ENCODE measurements around the gene TFPI. TPM values are rescaled to one million over a fixed set of nuclear protein-coding genes. Genes with fewer than 3 reads are reported as not detected.

The TFPI gene
- total RNA-seq, 2 experiments from 2014 or later, result not detected

DNA sequence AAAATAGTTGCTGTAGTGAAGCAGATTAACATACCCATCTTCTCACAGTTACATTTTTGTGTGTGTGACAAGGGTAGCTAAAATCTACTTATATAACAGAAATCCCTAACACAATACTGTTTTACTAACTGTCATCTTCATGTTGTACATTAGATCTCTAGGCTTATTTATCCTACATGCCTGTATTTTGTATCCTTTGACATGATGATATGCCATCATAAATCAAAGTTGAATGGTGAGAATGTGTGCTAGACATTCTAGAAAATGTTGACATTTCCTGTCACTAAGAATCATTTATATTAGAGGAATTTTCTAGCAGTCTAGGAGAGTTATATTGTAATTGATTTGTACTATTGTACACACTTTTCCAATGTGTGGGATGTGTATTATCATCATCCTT is 84.7 kb downstream of the TFPI start:
- H3K4me3 ChIP-seq (ENCODE audit: low read depth, low read length, poor library complexity, severe bottlenecking), result no peak overlapping the region
- CTCF ChIA-PET (ENCODE audit: unreplicated experiment), result no interaction called here
- no peaks in the 10 kb centered on the region for H3K9me3 ChIP-seq (ENCODE audit: low read length)
- H2AFZ ChIP-seq (ENCODE audit: low read length), result no peak overlapping the region
- POLR2A ChIA-PET, result no interaction called here
- BruUV-seq (replicated peaks), result no TSS peak
- H3K4me1 ChIP-seq (ENCODE audit: insufficient read depth, low read length, poor library complexity, severe bottlenecking), result no peaks in the 10 kb centered on the region
- H3K4me2 ChIP-seq (ENCODE audit: low read length), result no peak overlapping the region
- no peaks in the 10 kb centered on the region for H4K20me1 ChIP-seq (ENCODE audit: insufficient read depth, low read length)
- no peaks in the 10 kb centered on the region for H3K79me2 ChIP-seq (ENCODE audit: insufficient read depth, low read depth, low read length)
- TF ChIP-seq, protein P1, sequence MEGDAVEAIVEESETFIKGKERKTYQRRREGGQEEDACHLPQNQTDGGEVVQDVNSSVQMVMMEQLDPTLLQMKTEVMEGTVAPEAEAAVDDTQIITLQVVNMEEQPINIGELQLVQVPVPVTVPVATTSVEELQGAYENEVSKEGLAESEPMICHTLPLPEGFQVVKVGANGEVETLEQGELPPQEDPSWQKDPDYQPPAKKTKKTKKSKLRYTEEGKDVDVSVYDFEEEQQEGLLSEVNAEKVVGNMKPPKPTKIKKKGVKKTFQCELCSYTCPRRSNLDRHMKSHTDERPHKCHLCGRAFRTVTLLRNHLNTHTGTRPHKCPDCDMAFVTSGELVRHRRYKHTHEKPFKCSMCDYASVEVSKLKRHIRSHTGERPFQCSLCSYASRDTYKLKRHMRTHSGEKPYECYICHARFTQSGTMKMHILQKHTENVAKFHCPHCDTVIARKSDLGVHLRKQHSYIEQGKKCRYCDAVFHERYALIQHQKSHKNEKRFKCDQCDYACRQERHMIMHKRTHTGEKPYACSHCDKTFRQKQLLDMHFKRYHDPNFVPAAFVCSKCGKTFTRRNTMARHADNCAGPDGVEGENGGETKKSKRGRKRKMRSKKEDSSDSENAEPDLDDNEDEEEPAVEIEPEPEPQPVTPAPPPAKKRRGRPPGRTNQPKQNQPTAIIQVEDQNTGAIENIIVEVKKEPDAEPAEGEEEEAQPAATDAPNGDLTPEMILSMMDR (conservative IDR thresholded peaks at IDR 0.05; ENCODE audit: low read length), result no peak
- TF ChIP-seq EZH2phosphoT487 (IDR thresholded peaks at IDR 0.05; ENCODE audit: borderline replicate concordance, low read depth, low read length), result no peak
- H3K27ac ChIP-seq (ENCODE audit: low read depth, low read length, poor library complexity, severe bottlenecking), result no peak overlapping the region
- no peak for DNase-seq (ENCODE audit: low spot score)
- intact Hi-C loops (cut with micrococcal nuclease; ENCODE audit: unreplicated experiment), result no loop called here
- H3K36me3 ChIP-seq (ENCODE audit: insufficient read depth, low read length), result no peaks in the 10 kb centered on the region
- no peaks in the 10 kb centered on the region for H3K9me2 ChIP-seq (ENCODE audit: insufficient read depth, low read length)

DNA sequence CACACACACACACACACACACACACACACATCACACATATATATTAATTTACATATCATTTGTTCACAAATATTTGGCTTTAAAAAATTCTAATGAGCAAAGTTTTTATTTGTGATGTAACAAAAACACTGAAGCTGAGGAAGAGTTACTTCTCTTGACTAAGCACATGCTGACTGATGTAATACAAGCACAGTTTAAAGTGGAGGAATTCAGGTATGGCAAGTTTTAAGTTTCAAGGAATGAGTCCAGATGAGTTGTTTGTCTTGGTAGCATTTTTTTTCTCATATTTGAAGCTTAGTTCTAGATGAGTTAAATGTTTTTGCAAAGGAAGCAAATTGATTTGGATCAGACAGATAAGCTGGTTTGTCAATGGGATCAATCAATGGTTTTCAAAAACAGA is 86.0 kb downstream of the TFPI start:
- H4K20me1 ChIP-seq (ENCODE audit: insufficient read depth, low read length), result no peaks in the 10 kb centered on the region
- H3K4me2 ChIP-seq (ENCODE audit: low read length), result no peak overlapping the region
- no peaks in the 10 kb centered on the region for H3K36me3 ChIP-seq (ENCODE audit: insufficient read depth, low read length)
- no peaks in the 10 kb centered on the region for H3K79me2 ChIP-seq (ENCODE audit: insufficient read depth, low read depth, low read length)
- no peak for DNase-seq (ENCODE audit: low spot score)
- TF ChIP-seq, protein P1 (conservative IDR thresholded peaks at IDR 0.05; ENCODE audit: low read length), result no peak
- no peak for TF ChIP-seq EZH2phosphoT487 (IDR thresholded peaks at IDR 0.05; ENCODE audit: borderline replicate concordance, low read depth, low read length)
- intact Hi-C loops (cut with micrococcal nuclease; ENCODE audit: unreplicated experiment), result no loop called here
- BruUV-seq (replicated peaks), result no TSS peak
- H3K9me2 ChIP-seq (ENCODE audit: insufficient read depth, low read length), result no peaks in the 10 kb centered on the region
- no peak overlapping the region for H2AFZ ChIP-seq (ENCODE audit: low read length)
- CTCF ChIA-PET (ENCODE audit: unreplicated experiment), result no interaction called here
- no peak overlapping the region for H3K4me3 ChIP-seq (ENCODE audit: low read depth, low read length, poor library complexity, severe bottlenecking)
- POLR2A ChIA-PET, result no interaction called here
- no peaks in the 10 kb centered on the region for H3K4me1 ChIP-seq (ENCODE audit: insufficient read depth, low read length, poor library complexity, severe bottlenecking)
- H3K27ac ChIP-seq (ENCODE audit: low read depth, low read length, poor library complexity, severe bottlenecking), result no peak overlapping the region
- H3K9me3 ChIP-seq (ENCODE audit: low read length), result no peaks in the 10 kb centered on the region

DNA sequence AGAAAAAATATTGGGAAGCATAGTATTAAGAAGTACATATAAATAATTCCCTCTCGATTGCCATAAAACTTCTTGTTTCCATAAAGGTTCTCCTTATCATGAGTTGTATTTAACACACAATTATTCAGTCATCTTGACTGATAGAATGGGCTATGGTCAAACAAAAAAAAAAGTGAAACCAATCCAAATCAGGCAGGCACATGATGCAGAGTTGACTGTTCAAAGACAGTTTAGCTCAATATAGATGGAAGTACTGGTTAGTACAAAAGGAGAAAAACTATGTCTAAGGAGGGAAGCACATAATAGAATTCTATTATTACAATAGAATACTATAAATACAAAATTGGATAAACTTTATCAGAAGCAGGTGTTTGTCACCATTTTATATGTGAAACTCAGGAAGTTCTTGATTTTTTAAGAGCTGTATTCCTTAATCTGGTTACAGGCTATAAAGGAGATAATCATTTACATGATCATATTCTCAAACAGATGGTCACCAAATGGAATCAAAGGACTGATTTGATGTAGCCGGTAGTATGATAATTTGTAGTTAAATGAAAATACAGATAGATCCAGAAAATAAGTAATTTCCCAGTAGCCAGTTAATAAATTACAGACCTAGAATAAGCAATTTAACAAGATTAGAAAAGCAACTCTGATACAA is 88.0 kb downstream of the TFPI start:
- ChIA-PET POLR2A (no interaction called here), CTCF (ENCODE audit: unreplicated experiment) (no interaction called here)
- no peak for TF ChIP-seq EZH2phosphoT487 (IDR thresholded peaks at IDR 0.05; ENCODE audit: borderline replicate concordance, low read depth, low read length)
- TF ChIP-seq, protein P1 (conservative IDR thresholded peaks at IDR 0.05; ENCODE audit: low read length), result no peak
- H3K9me3 ChIP-seq (ENCODE audit: low read length), result no peaks in the 10 kb centered on the region
- no peaks in the 10 kb centered on the region for H3K79me2 ChIP-seq (ENCODE audit: insufficient read depth, low read depth, low read length)
- no peak overlapping the region for H3K4me2 ChIP-seq (ENCODE audit: low read length)
- no peaks in the 10 kb centered on the region for H4K20me1 ChIP-seq (ENCODE audit: insufficient read depth, low read length)
- BruUV-seq (replicated peaks), result no TSS peak
- DNase-seq (ENCODE audit: low spot score), result no peak
- intact Hi-C loops (cut with micrococcal nuclease; ENCODE audit: unreplicated experiment), result no loop called here
- no peak overlapping the region for H2AFZ ChIP-seq (ENCODE audit: low read length)
- H3K27ac ChIP-seq (ENCODE audit: low read depth, low read length, poor library complexity, severe bottlenecking), result no peak overlapping the region
- no peaks in the 10 kb centered on the region for H3K9me2 ChIP-seq (ENCODE audit: insufficient read depth, low read length)
- H3K4me3 ChIP-seq (ENCODE audit: low read depth, low read length, poor library complexity, severe bottlenecking), result no peak overlapping the region
- no peaks in the 10 kb centered on the region for H3K36me3 ChIP-seq (ENCODE audit: insufficient read depth, low read length)
- H3K4me1 ChIP-seq (ENCODE audit: insufficient read depth, low read length, poor library complexity, severe bottlenecking), result no peaks in the 10 kb centered on the region

All from OCI-LY7 (cell line).